CD4-positive, alpha-beta T cell treated with Interferon alpha-2 for 1 hour (primary cell): Measurements from ENCODE around the gene MTX2.

Source experiments
- DNase-seq, 2 donors: peaks; one replicate each; pipeline ENCODE4 v3.0.0-alpha.2; 2020 to 2022

Gene MTX2

DNA sequence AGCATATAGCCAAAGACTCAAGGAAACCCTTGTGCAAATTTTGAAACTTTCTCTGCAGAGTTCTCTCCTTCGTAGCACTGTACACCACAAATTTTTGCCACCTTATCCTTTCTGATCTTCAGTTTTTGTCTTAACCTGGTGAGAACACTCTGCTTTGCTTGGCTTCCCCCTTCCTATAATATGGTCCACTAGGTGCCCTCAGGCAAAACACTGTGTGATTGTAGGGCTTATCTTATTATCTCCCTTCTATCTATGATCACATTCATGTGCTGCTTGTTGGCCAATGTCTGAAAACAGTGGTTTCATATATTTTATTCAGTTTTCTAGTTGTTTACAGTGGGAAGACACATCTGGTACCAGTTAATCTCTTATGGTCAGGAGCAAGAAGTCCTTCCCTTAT is 111.1 kb downstream of the MTX2 start:
- no peak for DNase-seq

GRCh38 chr2:176383100-176383499 is 113.9 kb downstream of the MTX2 start:
- no peak for DNase-seq

DNA sequence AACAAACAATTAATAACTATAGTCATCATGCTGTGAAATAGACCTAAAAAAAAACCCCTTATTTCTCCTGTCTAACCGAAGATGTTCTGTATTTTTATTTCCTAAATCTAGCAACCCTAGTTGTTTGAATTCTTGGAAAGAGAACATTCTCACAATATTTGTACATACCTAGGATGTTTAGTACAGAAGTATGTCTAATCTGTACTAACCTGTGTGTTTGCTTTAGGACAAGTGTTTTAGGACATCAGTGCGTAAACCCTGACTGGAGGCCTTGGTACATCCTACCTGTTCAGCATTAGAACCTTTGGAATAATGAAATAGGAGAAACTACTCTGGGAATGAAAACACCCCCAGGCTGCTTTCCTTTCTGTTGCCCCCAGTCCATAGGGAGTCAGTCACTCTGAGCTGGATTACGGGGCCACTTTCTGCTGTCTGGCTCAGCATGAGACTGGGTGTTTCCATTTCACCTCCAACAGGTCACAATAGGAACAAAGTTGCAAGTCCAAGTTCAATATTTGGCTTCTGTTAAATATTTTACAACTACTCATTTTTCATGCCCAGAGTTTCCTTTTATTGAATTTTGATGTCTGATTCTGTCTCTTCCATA is 114.7 kb downstream of the MTX2 start:
- no peak for DNase-seq

DNA sequence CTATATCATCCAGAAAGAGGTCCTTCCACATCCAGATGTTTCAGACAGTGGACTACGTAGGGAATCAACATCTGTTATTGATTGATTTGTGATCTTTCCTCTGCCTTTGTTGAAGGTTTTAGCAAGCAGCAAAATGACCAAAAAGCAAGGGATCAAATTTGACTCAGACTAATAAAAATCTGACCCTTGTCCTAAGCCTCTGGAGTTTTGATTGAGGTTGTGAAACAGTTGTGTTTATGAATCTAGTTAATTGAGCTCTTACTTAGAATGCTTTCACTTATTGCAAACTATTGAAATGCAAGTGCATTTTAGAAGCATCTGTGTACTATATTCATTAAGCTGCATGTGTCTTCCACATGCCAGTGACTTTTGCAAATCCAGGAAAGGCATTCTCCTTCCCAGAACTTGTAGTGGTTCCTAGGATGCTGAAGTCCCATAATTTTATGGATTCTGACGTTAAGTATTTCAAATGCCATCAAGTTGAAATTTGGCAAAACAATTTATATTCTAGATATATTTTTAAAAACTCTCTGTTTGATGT is 116.0 kb downstream of the MTX2 start:
- no peak for DNase-seq

GRCh38 chr2:176385838-176386237 is 116.6 kb downstream of the MTX2 start:
- DNase-seq: no peak
